ENCODE data around the gene FGF1.
A peak's percentile ranks its signal among the peaks of the same experiment; 100 is the strongest.

Gene FGF1

GRCh38 chr5:142590451-142591231, 95.2 kb downstream of the FGF1 start (continued):
- TF ChIP-seq POU6F1 (CRISPR knock-in tag; IDR thresholded peaks at IDR 0.05; ENCODE audit: borderline replicate concordance, low read depth) (no peak), ZFP30 (CRISPR knock-in tag; IDR thresholded peaks at IDR 0.05) (no peak), ZFP3 (CRISPR knock-in tag; IDR thresholded peaks at IDR 0.05) (no peak), OSR1 (CRISPR knock-in tag; IDR thresholded peaks at IDR 0.05) (no peak), TOX (CRISPR knock-in tag; IDR thresholded peaks at IDR 0.05; ENCODE audit: borderline replicate concordance) (no peak), GLIS3 (CRISPR knock-in tag; IDR thresholded peaks at IDR 0.05) (no peak), TCF4 (CRISPR knock-in tag; IDR thresholded peaks at IDR 0.05; ENCODE audit: borderline replicate concordance) (no peak)

GRCh38 chr5:142589720-142590119, 96.2 kb downstream of the FGF1 start:
- TF ChIP-seq BACH2 (CRISPR knock-in tag; IDR thresholded peaks at IDR 0.05; ENCODE audit: borderline replicate concordance) (no peak), GLIS3 (CRISPR knock-in tag; IDR thresholded peaks at IDR 0.05) (no peak), PATZ1 (CRISPR knock-in tag; IDR thresholded peaks at IDR 0.05; ENCODE audit: borderline replicate concordance) (no peak), OSR1 (CRISPR knock-in tag; IDR thresholded peaks at IDR 0.05) (no peak), ZFP30 (CRISPR knock-in tag; IDR thresholded peaks at IDR 0.05) (no peak), PPARA (CRISPR knock-in tag; IDR thresholded peaks at IDR 0.05; ENCODE audit: borderline replicate concordance) (no peak), TCF4 (CRISPR knock-in tag; IDR thresholded peaks at IDR 0.05; ENCODE audit: borderline replicate concordance) (no peak), TOX (CRISPR knock-in tag; IDR thresholded peaks at IDR 0.05; ENCODE audit: borderline replicate concordance) (no peak), CSRNP3 (CRISPR knock-in tag; IDR thresholded peaks at IDR 0.05) (no peak), ZNF8 (CRISPR knock-in tag; IDR thresholded peaks at IDR 0.05) (no peak), RARB (CRISPR knock-in tag; IDR thresholded peaks at IDR 0.05) (no peak), CSDC2 (CRISPR knock-in tag; IDR thresholded peaks at IDR 0.05) (no peak), CREB5 (CRISPR knock-in tag; IDR thresholded peaks at IDR 0.05; ENCODE audit: low read depth) (no peak), ZNF565 (CRISPR knock-in tag; conservative IDR thresholded peaks at IDR 0.05; ENCODE audit: low read depth) (no peak), SNAI2 (CRISPR knock-in tag; IDR thresholded peaks at IDR 0.05) (no peak), ESRRG (CRISPR knock-in tag; IDR thresholded peaks at IDR 0.05) (no peak)
- no peak for ATAC-seq

GRCh38 chr5:142587354-142587965, 98.4 kb downstream of the FGF1 start:
- TF ChIP-seq SNAI2 (CRISPR knock-in tag; IDR thresholded peaks at IDR 0.05) (no peak), GLIS3 (CRISPR knock-in tag; IDR thresholded peaks at IDR 0.05) (no peak), CREB5 (CRISPR knock-in tag; IDR thresholded peaks at IDR 0.05; ENCODE audit: low read depth) (no peak), PATZ1 (CRISPR knock-in tag; IDR thresholded peaks at IDR 0.05; ENCODE audit: borderline replicate concordance) (no peak), OSR1 (CRISPR knock-in tag; IDR thresholded peaks at IDR 0.05) (no peak), ZNF565 (CRISPR knock-in tag; conservative IDR thresholded peaks at IDR 0.05; ENCODE audit: low read depth) (no peak), BACH2 (CRISPR knock-in tag; IDR thresholded peaks at IDR 0.05; ENCODE audit: borderline replicate concordance) (no peak), ZC3H10 (CRISPR knock-in tag; IDR thresholded peaks at IDR 0.05) (no peak), ESRRG (CRISPR knock-in tag; IDR thresholded peaks at IDR 0.05) (no peak), TCF4 (CRISPR knock-in tag; IDR thresholded peaks at IDR 0.05; ENCODE audit: borderline replicate concordance) (no peak), ARNTL (CRISPR knock-in tag; IDR thresholded peaks at IDR 0.05; ENCODE audit: borderline replicate concordance, low read depth) (no peak), RARB (CRISPR knock-in tag; IDR thresholded peaks at IDR 0.05) (no peak), ZNF70 (CRISPR knock-in tag; IDR thresholded peaks at IDR 0.05) (no peak), TOX (CRISPR knock-in tag; IDR thresholded peaks at IDR 0.05; ENCODE audit: borderline replicate concordance) (no peak)
- ATAC-seq: peak; percentile 36; the same call in 2 of the 3 replicates
